GM10847 (cell line): Measurements from ENCODE around the gene CENPW.

Experiments used
- POLR2A ChIP-seq: IDR thresholded peaks from 2 replicates; pipeline ENCODE4 v1.6.1; 2011; ENCODE audit not compliant: insufficient read length; ENCODE audit errors: extremely low read depth

Gene CENPW

DNA sequence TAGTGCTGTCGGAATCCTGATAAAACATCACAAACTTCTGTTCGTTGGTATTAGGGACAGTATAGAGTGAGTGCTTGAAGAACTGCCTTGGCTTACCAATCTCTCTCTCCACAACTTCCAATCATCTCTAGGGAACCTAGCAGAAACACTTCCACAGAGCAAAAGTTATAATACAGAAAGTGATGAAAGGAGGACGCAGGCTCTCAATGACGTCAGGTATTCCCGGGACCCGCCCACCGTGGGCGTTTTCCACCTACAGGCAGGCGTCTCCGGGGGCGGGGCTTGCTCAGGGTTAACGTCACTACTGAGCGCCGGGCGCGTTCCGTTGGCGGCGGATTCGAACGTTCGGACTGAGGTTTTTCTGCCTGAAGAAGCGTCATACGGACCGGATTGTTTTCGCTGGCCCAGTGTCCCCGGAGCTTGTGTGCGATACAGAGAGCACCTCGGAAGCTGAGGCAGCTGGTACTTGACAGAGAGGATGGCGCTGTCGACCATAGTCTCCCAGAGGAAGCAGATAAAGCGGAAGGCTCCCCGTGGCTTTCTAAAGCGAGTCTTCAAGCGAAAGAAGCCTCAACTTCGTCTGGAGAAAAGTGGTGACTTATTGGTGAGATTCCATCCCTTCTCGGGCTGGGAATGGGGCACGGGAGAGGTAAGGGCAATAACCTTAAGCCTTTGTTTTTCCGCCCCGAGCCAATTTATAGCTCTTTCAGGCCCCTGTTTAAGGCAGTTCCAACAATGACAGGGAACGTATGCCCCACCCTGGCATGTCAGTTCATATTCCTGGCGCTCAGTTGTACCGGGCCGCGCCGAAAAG is at the start of gene CENPW:
Gene CENPW (plus strand): TSS at position 320 of the 814 bp plus-strand sequence. CDS start 159 bp downstream, at position 479.
- peak; percentile 47 for TF ChIP-seq POLR2A

DNA sequence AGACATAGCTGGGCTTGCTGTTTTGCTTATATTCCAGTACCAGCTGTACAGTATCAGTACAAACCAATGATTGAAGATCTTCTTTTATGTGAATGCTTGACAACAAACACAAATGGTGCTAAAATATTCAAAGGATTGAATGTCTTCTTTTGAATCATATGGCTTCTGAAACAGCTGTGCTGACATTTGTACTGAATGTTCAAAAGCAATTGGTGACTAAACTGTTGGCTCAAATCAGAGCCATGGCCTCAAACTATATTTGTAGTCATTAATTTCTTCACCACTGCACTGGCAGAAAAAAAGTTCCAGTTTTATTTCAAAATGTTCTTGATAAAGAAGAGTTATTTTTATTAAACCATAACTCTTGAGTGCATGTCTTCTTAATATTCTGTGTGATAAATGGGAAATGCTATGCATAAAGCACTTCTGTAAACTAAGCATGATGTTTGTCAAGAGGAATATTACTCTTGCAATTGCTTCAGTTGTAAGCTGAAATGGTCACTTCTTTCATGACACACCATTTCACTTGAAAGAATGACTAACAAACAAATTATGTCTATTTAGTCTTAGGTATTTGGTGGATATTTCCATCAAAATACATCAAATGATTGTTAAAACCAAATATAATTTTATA is 45.9 kb upstream of the CENPW start:
- no peak for TF ChIP-seq POLR2A

DNA sequence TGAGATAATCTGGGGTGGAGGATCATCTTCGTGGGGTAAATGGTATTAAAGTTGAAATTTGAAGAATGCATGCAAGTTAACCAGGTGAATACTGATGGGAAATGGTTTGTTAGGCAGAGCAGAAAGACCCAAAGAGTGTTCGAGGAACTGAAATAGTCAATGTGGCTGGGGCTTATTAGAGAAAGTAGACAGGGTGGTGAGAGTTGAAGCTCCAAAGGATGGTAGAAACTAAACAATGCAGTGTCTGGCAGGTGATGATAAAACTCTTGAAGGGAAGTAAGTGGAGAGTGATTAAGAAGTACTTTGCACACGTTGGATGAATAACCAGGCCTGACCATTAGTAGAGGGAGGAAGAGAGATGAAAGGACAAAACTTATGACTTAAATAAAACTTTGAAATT is 39.8 kb upstream of the CENPW start:
- TF ChIP-seq POLR2A = no peak

DNA sequence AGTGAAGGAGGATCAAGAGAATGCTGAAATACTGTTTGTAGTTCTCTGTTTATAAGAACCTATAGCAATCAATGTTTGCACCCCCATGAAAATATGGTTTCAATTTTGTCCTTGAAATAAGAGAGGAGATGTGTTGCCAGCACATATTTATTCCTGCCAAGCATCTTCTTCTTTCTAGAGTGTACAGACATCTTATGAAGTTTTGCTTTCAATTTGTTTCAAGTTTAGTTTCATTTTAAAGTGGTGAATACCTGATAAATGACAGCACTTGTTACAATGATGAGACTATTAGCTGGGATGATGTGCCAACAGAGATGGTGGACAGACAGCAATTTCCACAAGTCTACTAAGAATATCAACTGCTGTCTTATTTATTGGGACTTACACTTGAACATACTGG is 39.2 kb upstream of the CENPW start:
- no peak for TF ChIP-seq POLR2A

DNA sequence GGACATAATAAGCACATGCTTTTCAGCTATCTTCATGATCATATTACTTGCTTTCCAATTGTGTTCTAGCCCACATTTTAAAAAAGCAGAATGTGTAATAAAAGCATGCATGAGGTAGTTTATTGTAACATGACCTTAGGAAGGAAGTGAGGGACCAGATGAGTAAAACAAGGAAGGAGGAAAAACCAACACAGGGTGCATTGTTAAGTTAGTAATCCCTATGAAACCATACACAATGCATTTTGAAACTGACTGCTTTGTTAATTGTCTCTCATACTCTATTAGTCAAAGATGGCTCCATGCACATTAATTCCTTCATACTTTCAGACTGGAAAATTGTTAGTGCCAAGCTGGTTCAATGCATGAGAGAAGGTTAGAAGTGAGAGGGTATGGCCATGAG is 37.7 kb upstream of the CENPW start:
- no peak for TF ChIP-seq POLR2A

DNA sequence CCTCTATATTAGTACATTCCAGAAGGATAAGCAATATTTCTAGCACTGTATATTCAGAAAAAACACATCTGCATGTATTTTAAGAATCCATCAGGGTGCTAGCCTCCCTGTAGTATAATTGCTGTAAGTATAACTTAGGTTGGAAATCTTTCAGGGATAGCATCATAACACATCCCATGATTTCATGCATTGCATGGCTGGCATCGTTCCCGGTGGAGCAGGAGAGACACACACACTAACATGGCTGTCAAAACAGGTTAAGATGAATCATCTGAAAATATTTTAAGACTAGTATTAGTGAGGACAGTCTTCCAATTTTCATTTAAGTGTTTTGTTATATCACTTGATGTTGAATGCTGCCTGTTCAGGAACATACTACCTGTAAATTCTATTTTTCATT is 32.1 kb upstream of the CENPW start:
- TF ChIP-seq POLR2A = no peak

DNA sequence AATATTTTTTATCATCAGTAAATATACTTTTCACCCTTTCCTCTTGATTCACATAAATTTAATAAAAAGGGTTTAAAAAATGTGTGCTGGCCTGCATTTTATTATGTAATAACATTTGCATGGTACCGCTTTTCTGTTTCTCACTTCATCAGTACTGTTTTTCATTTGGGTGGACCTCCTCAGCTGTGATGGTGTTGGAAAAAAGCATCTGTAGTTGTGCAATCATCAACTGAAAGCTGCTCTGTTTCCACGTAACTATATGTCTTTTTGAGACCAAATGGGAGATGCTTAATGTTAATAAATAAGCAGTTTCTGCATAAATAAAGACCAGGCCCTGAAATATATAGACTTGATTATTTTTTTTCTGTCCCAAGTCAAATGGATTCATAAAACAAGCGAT is 31.6 kb upstream of the CENPW start:
- no peak for TF ChIP-seq POLR2A

DNA sequence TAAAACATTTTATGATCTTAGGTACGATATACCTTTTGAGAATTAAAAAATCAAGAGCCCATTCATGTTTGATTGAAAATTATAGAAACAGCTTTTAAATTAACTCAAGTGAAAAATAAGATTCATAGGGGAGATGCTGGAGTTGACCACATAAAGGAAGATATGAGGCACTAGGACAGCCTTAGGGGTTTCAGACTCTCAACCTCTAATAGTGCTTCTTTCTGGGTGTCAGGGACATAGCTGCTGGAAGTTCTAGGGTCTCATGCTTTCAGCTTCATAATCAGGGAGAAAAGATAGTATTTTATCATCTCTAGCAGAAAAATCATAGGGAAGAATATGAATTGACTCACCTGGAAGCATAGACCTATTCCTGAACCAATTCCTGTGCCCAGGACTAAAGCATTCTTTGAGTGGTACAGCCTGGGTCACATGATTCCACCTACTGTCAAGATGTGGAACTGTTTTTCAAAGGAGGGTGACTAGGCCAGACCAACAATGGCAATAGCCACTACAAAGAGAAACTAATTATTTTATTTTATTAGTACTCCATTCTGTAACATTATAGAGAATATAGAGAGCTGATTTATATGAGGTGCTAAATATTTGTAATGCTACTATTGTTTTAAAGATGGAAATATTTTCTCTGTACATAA is 27.8 kb upstream of the CENPW start:
- TF ChIP-seq POLR2A = no peak

DNA sequence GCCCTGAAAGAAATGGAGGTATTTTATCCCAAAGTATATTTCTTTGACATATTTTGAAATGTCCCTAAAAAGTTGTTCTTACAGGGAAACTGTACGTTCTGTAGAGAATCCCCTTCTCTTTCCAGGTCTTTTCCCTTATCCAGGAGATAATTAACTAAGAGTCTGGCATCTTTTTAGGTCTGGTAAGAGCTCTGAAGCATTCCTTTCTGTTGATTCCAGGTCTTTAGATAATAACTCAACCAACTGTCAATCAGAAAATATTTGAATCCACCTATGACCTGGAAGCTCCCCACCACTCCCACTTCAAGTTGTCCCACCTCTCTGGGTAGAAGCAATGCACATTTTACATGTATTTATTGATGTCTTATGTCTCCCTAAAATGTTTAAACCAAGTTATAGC is 26.0 kb upstream of the CENPW start:
- TF ChIP-seq POLR2A = no peak

DNA sequence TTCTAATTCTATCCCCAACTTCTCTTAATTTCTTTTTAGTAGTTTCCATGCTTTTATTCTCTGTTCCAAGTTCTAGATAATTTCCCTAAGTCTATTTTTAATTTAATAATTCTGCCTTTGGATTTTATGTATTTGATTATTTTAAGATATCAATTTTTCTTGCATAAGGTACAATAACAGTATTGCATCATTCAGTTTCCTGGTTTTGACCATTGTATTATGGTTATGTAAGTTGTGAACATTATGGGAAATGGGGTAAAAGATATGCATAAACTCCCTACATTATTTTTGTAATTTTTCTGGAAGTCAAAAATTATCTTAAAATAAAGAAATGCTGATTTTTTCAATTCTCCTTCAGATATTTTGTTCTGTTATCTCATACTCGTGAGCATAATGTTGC is 21.1 kb upstream of the CENPW start:
- no peak for TF ChIP-seq POLR2A

DNA sequence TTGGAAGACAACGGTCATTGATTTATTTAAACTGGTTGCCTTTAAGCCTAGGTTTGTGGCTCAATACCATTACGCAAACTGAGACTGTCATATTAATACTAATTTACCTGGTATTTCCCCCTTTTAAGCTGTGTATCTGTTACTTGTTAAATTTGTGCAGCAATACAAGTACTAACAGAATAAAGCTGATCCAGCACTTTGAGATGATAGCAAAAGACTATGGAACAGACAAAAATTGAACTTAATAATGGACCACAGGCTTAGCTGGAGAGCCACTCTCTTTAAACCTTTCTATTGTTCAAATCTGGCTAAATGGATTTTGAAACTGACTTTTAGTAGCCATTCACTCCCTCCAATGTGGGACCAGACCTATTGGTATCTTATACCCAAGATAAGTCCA is 6.2 kb upstream of the CENPW start:
- TF ChIP-seq POLR2A = no peak

DNA sequence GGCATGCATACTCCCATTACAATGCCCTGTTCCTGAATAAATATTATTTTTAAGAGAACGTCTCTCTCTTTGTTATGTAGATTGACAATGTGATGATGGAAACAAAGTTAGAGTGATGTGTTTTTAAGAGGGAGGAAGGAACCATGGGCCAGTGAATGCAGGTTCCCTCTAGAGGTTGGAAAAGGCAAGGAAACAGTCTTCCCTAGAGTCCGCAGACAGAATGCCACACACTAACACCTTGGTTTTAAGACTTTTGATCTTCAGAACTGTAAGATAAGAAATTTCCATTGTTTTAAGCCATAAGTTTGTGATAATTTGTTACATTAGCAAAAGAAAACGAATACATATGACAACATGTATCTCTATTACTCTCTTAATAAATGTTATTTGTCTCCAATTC is 4.7 kb upstream of the CENPW start:
- no peak for TF ChIP-seq POLR2A

DNA sequence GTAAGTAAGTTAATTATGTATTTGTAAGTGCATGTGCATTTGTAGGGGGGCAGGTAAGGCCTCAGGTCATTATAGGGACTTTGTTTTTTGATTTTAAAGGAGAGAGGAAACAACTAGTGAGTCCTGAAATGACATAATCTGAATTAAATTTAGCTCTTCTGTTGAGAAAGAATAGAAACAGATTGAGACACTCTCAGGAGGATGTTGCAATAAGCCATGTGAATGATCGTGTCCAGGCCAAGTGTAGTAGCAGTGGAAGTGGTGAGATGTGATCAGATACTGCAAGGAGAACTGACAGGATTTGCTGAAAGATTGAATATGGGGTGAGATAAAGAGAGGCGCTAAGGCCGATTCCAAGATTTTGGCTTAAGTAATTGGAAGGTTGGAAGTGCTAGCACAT is 2.6 kb upstream of the CENPW start:
- no peak for TF ChIP-seq POLR2A

DNA sequence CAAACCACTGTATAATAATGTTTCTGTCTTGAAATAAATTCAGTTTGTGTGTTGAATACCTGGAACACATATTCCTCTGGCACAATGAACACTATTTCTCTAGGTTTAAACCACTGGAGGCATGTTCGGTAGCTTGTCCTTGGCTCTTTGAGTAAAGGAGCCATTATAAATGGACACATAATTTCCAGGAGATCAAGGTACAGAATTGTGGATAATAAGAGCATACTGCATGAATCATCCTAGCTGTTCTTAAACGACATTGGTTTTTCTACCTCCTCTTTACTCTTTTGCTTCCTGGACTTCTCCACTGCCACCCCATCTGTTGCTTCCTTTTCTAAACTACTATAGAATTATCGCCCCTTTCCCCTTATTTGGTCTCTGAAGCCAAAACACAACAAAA is 1.2 kb downstream of the CENPW start:
- no peak for TF ChIP-seq POLR2A

DNA sequence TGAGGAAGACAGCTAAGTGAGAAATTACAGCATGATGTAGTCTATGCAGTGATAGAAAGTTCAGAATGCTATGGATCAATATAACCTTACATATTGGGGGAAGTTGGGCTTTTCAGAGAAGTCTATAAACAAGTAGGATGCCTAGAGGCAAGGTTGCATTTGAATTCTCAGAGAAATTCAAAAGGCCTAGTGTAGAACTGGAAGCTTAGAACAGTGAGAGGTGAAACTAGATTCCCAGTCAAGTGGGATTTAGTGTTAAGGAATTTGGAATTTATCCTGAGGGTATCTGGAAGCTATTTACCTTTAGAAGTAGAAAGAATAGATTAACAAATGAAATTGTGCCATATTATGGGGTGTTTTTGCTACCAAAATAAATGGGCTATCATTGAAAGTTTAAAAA is 4.3 kb downstream of the CENPW start:
- TF ChIP-seq POLR2A = no peak

DNA sequence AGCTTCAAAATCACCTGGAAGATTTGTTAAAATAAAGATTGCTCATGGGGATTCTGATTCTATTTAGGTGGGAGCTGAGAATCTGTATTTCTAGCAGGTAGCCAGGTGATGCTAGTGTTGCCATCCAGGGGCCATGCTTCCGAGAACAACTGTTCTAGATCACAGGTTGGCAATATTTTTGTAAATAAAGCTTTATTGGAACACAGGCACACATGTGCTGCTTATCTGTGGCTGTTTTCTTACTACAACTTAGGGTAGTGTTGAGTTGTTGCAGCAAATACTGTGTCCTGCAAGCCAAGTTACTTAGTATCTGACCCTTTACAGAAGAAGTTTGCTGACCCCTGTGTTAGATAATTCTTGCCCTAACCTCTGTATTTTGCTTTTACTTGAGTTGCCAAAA is 12.0 kb downstream of the CENPW start:
- TF ChIP-seq POLR2A = no peak

DNA sequence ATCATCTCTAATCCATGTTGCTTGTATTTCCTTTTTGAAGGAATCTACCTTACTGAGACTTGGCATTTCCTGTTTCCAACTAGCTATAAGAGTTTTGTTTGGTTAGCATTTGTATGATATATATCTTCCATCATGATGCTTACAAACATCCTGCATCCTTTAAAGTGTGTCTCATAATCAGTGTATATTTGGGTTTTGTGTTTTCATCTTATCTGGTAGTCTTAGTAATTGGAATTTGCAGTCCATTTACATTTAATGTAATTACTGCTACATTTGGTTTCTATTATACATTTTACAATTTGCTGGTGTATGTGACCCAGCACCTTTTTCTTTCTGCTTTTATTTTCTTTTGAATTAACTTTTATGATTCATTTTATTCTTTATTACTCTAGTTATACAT is 12.6 kb downstream of the CENPW start:
- TF ChIP-seq POLR2A = no peak

DNA sequence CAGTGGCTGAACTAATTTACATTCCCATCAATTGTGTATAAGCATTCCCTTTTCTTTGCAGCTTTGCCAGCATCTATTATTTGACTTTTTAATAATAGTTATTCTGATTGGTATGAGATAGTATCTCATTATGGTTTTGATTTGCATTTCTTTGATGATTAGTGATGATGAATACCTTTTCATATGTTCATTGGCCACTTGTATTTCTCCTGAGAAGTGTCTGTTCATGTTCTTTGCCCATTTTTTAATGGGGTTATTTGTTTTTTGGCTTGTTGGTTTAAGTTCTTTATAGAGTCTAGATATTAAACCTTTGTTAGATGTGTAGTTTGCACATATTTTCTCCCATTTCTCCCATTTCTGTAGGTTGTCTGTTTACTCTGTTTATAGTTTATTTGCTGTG is 16.6 kb downstream of the CENPW start:
- TF ChIP-seq POLR2A = no peak
